HEK293 (cell line): ENCODE data around the gene STMND1.
A peak's percentile ranks its signal among the peaks of the same experiment; 100 is the strongest.

Source experiments
- CTCF ChIA-PET: fragments of 350-600 bp; formaldehyde crosslinking; extraction: SDS; loops from one replicate; lab custom pipeline; 2021; ENCODE audit warnings: antibody characterized with exemption; lab: Yijun Ruan, JAX
- POLR2A ChIA-PET: fragments of 300-600 bp; formaldehyde crosslinking; extraction: SDS; loops from one replicate; lab custom pipeline; 2020; ENCODE audit warnings: antibody characterized with exemption, inconsistent platforms; lab: Yijun Ruan, JAX
- H3K27ac ChIP-seq: fragments of 200-500 bp; sonication (Bioruptor generic); 2 replicates; pipeline ENCODE4 v1.5.1; 2014; ENCODE audit warnings: low read depth, low read length, control low read depth, inconsistent platforms; ENCODE audit errors: extremely low read depth
- H3K36me3 ChIP-seq, 2 experiments: fragments of 200-500 bp in 1 of 2; sonication (Bioruptor generic) in 1 of 2; 1 replicate in 1 of 2; 2 replicates in 1 of 2; pipeline ENCODE4 v1.5.1; 2014 to 2017; ENCODE audit warnings: inconsistent platforms in 2 of 2, low read length in 2 of 2; ENCODE audit not compliant: control insufficient read depth in 2 of 2, insufficient read depth in 1 of 2
- H3K4me1 ChIP-seq: fragments of 200-500 bp; sonication (Bioruptor generic); 2 replicates; pipeline ENCODE4 v1.5.1; 2014; ENCODE audit warnings: mild to moderate bottlenecking, low read length, inconsistent platforms; ENCODE audit not compliant: control insufficient read depth, insufficient read depth
- H3K4me3 ChIP-seq: 2 replicates; pipeline ENCODE4 v1.5.1; 2011; ENCODE audit warnings: low read depth, mild to moderate bottlenecking, control low read depth, low read length, moderate library complexity
- H3K9me3 ChIP-seq: fragments of 200-500 bp; sonication (Bioruptor generic); 2 replicates; pipeline ENCODE4 v1.5.1; 2014; ENCODE audit warnings: low read depth, low read length, inconsistent platforms; ENCODE audit not compliant: control insufficient read depth, insufficient read depth
- AEBP2 ChIP-seq: fragments of 450-650 bp; formaldehyde crosslinking; IDR thresholded peaks from 2 replicates; pipeline ENCODE4 v1.5.1; 2016; ENCODE audit warnings: missing biosample characterization, missing genetic modification characterization, borderline replicate concordance
- BCL6B ChIP-seq: fragments of 450-650 bp; formaldehyde crosslinking; IDR thresholded peaks from 2 replicates; pipeline ENCODE4 v1.5.1; 2017; ENCODE audit warnings: missing biosample characterization, missing genetic modification characterization
- INSM2 ChIP-seq: fragments of 450-650 bp; formaldehyde crosslinking; IDR thresholded peaks from 2 replicates; pipeline ENCODE4 v1.5.1; 2016; ENCODE audit warnings: missing biosample characterization, missing genetic modification characterization
- MYNN ChIP-seq: fragments of 450-650 bp; formaldehyde crosslinking; IDR thresholded peaks from 2 replicates; pipeline ENCODE4 v1.5.1; 2016; ENCODE audit warnings: missing biosample characterization, missing genetic modification characterization, borderline replicate concordance
- PRDM10 ChIP-seq: fragments of 450-650 bp; formaldehyde crosslinking; IDR thresholded peaks from 2 replicates; pipeline ENCODE4 v1.5.1; 2016; ENCODE audit warnings: missing biosample characterization, missing genetic modification characterization
- REST ChIP-seq: fragments of 450-650 bp; formaldehyde crosslinking; IDR thresholded peaks from 2 replicates; pipeline ENCODE4 v1.5.1; 2016; ENCODE audit warnings: missing biosample characterization, missing genetic modification characterization
- SCRT2 ChIP-seq: fragments of 450-650 bp; formaldehyde crosslinking; IDR thresholded peaks from 2 replicates; pipeline ENCODE4 v1.5.1; 2016; ENCODE audit warnings: missing biosample characterization, missing genetic modification characterization
- ZBTB8A ChIP-seq: fragments of 450-650 bp; formaldehyde crosslinking; IDR thresholded peaks from 2 replicates; pipeline ENCODE4 v1.5.1; 2016; ENCODE audit warnings: missing biosample characterization, missing genetic modification characterization
- ZEB2 ChIP-seq: fragments of 450-650 bp; formaldehyde crosslinking; IDR thresholded peaks from 2 replicates; pipeline ENCODE4 v1.5.1; 2016; ENCODE audit warnings: missing biosample characterization, missing genetic modification characterization
- ZNF140 ChIP-seq: fragments of 450-650 bp; formaldehyde crosslinking; IDR thresholded peaks from 2 replicates; pipeline ENCODE4 v1.5.1; 2016; ENCODE audit warnings: missing biosample characterization, missing genetic modification characterization
- ZNF202 ChIP-seq: fragments of 450-650 bp; formaldehyde crosslinking; IDR thresholded peaks from 2 replicates; pipeline ENCODE4 v1.5.1; 2016; ENCODE audit warnings: missing biosample characterization, missing genetic modification characterization, borderline replicate concordance
- ZNF266 ChIP-seq: fragments of 450-650 bp; formaldehyde crosslinking; IDR thresholded peaks from 2 replicates; pipeline ENCODE4 v1.5.1; 2016; ENCODE audit warnings: missing biosample characterization, missing genetic modification characterization, low read depth
- ZNF394 ChIP-seq: fragments of 450-650 bp; formaldehyde crosslinking; IDR thresholded peaks from 2 replicates; pipeline ENCODE4 v1.5.1; 2016; ENCODE audit warnings: missing biosample characterization, missing genetic modification characterization, mild to moderate bottlenecking, moderate library complexity, borderline replicate concordance
- ZNF426 ChIP-seq: fragments of 450-650 bp; formaldehyde crosslinking; IDR thresholded peaks from 2 replicates; pipeline ENCODE4 v1.5.1; 2017; ENCODE audit warnings: missing biosample characterization, missing genetic modification characterization, mild to moderate bottlenecking, inconsistent platforms, moderate library complexity
- ZNF433 ChIP-seq: fragments of 450-650 bp; formaldehyde crosslinking; IDR thresholded peaks from 2 replicates; pipeline ENCODE4 v1.5.1; 2016; ENCODE audit warnings: missing biosample characterization, missing genetic modification characterization, low read depth
- ZNF510 ChIP-seq: fragments of 450-650 bp; formaldehyde crosslinking; IDR thresholded peaks from 2 replicates; pipeline ENCODE4 v1.5.1; 2018; ENCODE audit warnings: mild to moderate bottlenecking, missing genetic modification characterization, missing biosample characterization; ENCODE audit not compliant: insufficient replicate concordance
- ZNF514 ChIP-seq: fragments of 450-650 bp; formaldehyde crosslinking; IDR thresholded peaks from 2 replicates; pipeline ENCODE4 v1.5.1; 2016; ENCODE audit warnings: missing biosample characterization, missing genetic modification characterization
- ZNF530 ChIP-seq: fragments of 450-650 bp; formaldehyde crosslinking; IDR thresholded peaks from 2 replicates; pipeline ENCODE4 v1.5.1; 2016; ENCODE audit warnings: low read depth, missing biosample characterization, missing genetic modification characterization
- ZNF555 ChIP-seq: fragments of 450-650 bp; formaldehyde crosslinking; conservative IDR thresholded peaks from 2 replicates; pipeline ENCODE4 v1.5.1; 2017; ENCODE audit warnings: missing biosample characterization, mild to moderate bottlenecking, missing genetic modification characterization, inconsistent platforms
- ZNF558 ChIP-seq: fragments of 450-650 bp; formaldehyde crosslinking; IDR thresholded peaks from 2 replicates; pipeline ENCODE4 v1.5.1; 2016; ENCODE audit warnings: missing biosample characterization, missing genetic modification characterization
- ZNF560 ChIP-seq: fragments of 450-650 bp; formaldehyde crosslinking; IDR thresholded peaks from 2 replicates; pipeline ENCODE4 v1.5.1; 2017; ENCODE audit warnings: missing biosample characterization, missing genetic modification characterization, borderline replicate concordance
- ZNF580 ChIP-seq: fragments of 450-650 bp; formaldehyde crosslinking; IDR thresholded peaks from 2 replicates; pipeline ENCODE4 v1.5.1; 2016; ENCODE audit warnings: missing biosample characterization, missing genetic modification characterization
- ZNF654 ChIP-seq: fragments of 450-650 bp; formaldehyde crosslinking; IDR thresholded peaks from 2 replicates; pipeline ENCODE4 v1.5.1; 2016; ENCODE audit warnings: low read depth, missing biosample characterization, missing genetic modification characterization
- ZNF664 ChIP-seq: fragments of 450-650 bp; formaldehyde crosslinking; IDR thresholded peaks from 2 replicates; pipeline ENCODE4 v1.5.1; 2016; ENCODE audit warnings: missing biosample characterization, missing genetic modification characterization
- ZNF785 ChIP-seq: fragments of 450-650 bp; formaldehyde crosslinking; IDR thresholded peaks from 2 replicates; pipeline ENCODE4 v1.5.1; 2016; ENCODE audit warnings: missing biosample characterization, missing genetic modification characterization

Gene STMND1

GRCh38 chr6:17088091-17088611 lies 13.7 kb upstream of the STMND1 start:
- POLR2A ChIA-PET: no interaction called here
- CTCF ChIA-PET: interaction anchor here (0.6 to 5.7 kb wide), 11 partner anchors 9 to 957 kb away, joined by 3 to 42 read pairs (median 4); no protein-coding TSS in a partner anchor
- TF ChIP-seq ZNF266 (tag by site-specific recombination): 0 out of 2 replicates have a peak, but pooled peaks have one; percentile 44
- peak; percentile 34 for TF ChIP-seq ZNF654 (tag by site-specific recombination)
- 0 out of 2 replicates have a peak, but pooled peaks have one; percentile 8 for TF ChIP-seq AEBP2
- peak; percentile 33; the same call in 1 of the 2 replicates for TF ChIP-seq ZNF580
- no peak for TF ChIP-seq PRDM10
- TF ChIP-seq ZNF555 (tag by site-specific recombination): peak; percentile 74
- peak; percentile 40; the same call in 1 of the 2 replicates for TF ChIP-seq ZNF140
- no peak for TF ChIP-seq ZEB2 (tag by site-specific recombination)
- no peak for TF ChIP-seq SCRT2 (tag by site-specific recombination)
- no peak for TF ChIP-seq ZNF785 (tag by site-specific recombination)
- TF ChIP-seq ZNF558 (tag by site-specific recombination): peak; percentile 68; the same call in 1 of the 2 replicates
- peak; percentile 69 for TF ChIP-seq ZNF510 (tag by site-specific recombination)
- TF ChIP-seq ZNF394 (tag by site-specific recombination): peak; percentile 91
- 0 out of 2 replicates have a peak, but pooled peaks have one; percentile 44 for TF ChIP-seq ZNF530 (tag by site-specific recombination)
- peak; percentile 80 for TF ChIP-seq ZNF426 (tag by site-specific recombination)
- peak; percentile 74; the same call in 1 of the 2 replicates for TF ChIP-seq ZBTB8A (tag by site-specific recombination)
- TF ChIP-seq REST (tag by site-specific recombination): 0 out of 2 replicates have a peak, but pooled peaks have one; percentile 60
- no peak for TF ChIP-seq BCL6B (tag by site-specific recombination)
- 0 out of 2 replicates have a peak, but pooled peaks have one; percentile 35 for TF ChIP-seq ZNF514 (tag by site-specific recombination)
- TF ChIP-seq ZNF560 (tag by site-specific recombination): peak; percentile 61; the same call in 1 of the 2 replicates
- TF ChIP-seq ZNF433: peak; percentile 70
- TF ChIP-seq ZNF202 (tag by site-specific recombination): peak; percentile 61; the same call in 1 of the 2 replicates
- peak; percentile 77 for TF ChIP-seq ZNF664 (tag by site-specific recombination)
- no peak for TF ChIP-seq MYNN
- no peak for TF ChIP-seq INSM2 (tag by site-specific recombination)

More at GRCh38 chr6:17088091-17088611, 13.7 kb upstream of the STMND1 start:
- Histone ChIP-seq H3K27ac (no peak overlapping the region), H3K9me3 (no peaks in the 10 kb centered on the region), H3K4me1 (no peaks in the 10 kb centered on the region; the same call in 1 of the 2 replicates), H3K4me3 (no peak overlapping the region), H3K36me3 (no peaks in the 10 kb centered on the region)
